ENCODE measurements around the gene PDGFRB. TPM values are rescaled to one million over a fixed set of nuclear protein-coding genes. Genes with fewer than 3 reads are reported as not detected.

Gene PDGFRB
- total RNA-seq, 4 donors from 2014 or later, result 171 to 354 (median 217) TPM

GRCh38 chr5:150068472-150068871 is 87.2 kb downstream of the PDGFRB start:
- no peaks in the 10 kb centered on the region for H3K9me3 ChIP-seq
- H3K27me3 ChIP-seq, result no peaks in the 10 kb centered on the region
- no peaks in the 10 kb centered on the region for H3K36me3 ChIP-seq
- no peak overlapping the region for H3K27ac ChIP-seq
- 33 to 44% methylated on average over 2 of the region's 4 CpGs for WGBS, 2 donors
- TF ChIP-seq POLR2A (IDR thresholded peaks at IDR 0.05) (no peak), CTCF (IDR thresholded peaks at IDR 0.05) (no peak), EP300 (IDR thresholded peaks at IDR 0.05) (no peak)
- H3K4me1 ChIP-seq, result peaks cover 0 to 21% (median 2%) of the 10 kb centered on the region in 4 donors
- no peak overlapping the region for H3K4me3 ChIP-seq
- DNase-seq (ENCODE audit: low spot score in 2 of 2), result no peak

GRCh38 chr5:150068071-150068470 is 87.6 kb downstream of the PDGFRB start:
- Histone ChIP-seq H3K27ac (no peak overlapping the region), H3K27me3 (no peaks in the 10 kb centered on the region), H3K4me3 (no peak overlapping the region), H3K4me1 (peaks cover 0 to 23% (median 2%) of the 10 kb centered on the region in 4 donors), H3K9me3 (no peaks in the 10 kb centered on the region), H3K36me3 (no peaks in the 10 kb centered on the region)
- no peak for DNase-seq (ENCODE audit: low spot score in 2 of 2)
- no peak for TF ChIP-seq POLR2A (IDR thresholded peaks at IDR 0.05)
- TF ChIP-seq EP300 (IDR thresholded peaks at IDR 0.05), result no peak
- no peak for TF ChIP-seq CTCF (IDR thresholded peaks at IDR 0.05)
- 87% methylated on average over 5 of the region's 6 CpGs; no CpG with 5 or more reads in 1 of the 2 donors for WGBS, 2 donors

- no peaks in the 10 kb centered on the region for H3K27me3 ChIP-seq
- H3K4me1 ChIP-seq, result peaks cover 0 to 23% (median 2%) of the 10 kb centered on the region in 4 donors
- 86% methylated on average over 6 of the region's 6 CpGs for WGBS, 2 donors
- H3K27ac ChIP-seq, result no peak overlapping the region
- no peaks in the 10 kb centered on the region for H3K36me3 ChIP-seq
- TF ChIP-seq CTCF (IDR thresholded peaks at IDR 0.05) (no peak), POLR2A (IDR thresholded peaks at IDR 0.05) (no peak), EP300 (IDR thresholded peaks at IDR 0.05) (no peak)
- no peak overlapping the region for H3K4me3 ChIP-seq
- H3K9me3 ChIP-seq, result no peaks in the 10 kb centered on the region
- no peak for DNase-seq (ENCODE audit: low spot score in 2 of 2)
Observed at GRCh38 chr5:150067405-150067960, 88.2 kb downstream of the PDGFRB start.

GRCh38 chr5:150066901-150067396 is 88.7 kb downstream of the PDGFRB start:
- Histone ChIP-seq H3K4me3 (no peak overlapping the region), H3K9me3 (no peaks in the 10 kb centered on the region), H3K27me3 (no peaks in the 10 kb centered on the region), H3K27ac (no peak overlapping the region), H3K4me1 (peaks cover 0 to 23% (median 2%) of the 10 kb centered on the region in 4 donors), H3K36me3 (no peaks in the 10 kb centered on the region)
- TF ChIP-seq CTCF (IDR thresholded peaks at IDR 0.05) (no peak), EP300 (IDR thresholded peaks at IDR 0.05) (no peak), POLR2A (IDR thresholded peaks at IDR 0.05) (no peak)
- DNase-seq (ENCODE audit: low spot score in 2 of 2), result no peak
- WGBS, 2 donors, result 84 to 85% methylated on average over 2 of the region's 2 CpGs

- no peak for DNase-seq (ENCODE audit: low spot score in 2 of 2)
- 89 to 98% methylated on average over 5 of the region's 5 CpGs for whole genome bisulfite sequencing, 2 donors
- H3K27ac ChIP-seq, result no peak overlapping the region
- peaks cover 0 to 23% (median 2%) of the 10 kb centered on the region in 4 donors for H3K4me1 ChIP-seq
- H3K36me3 ChIP-seq, result no peaks in the 10 kb centered on the region
- H3K9me3 ChIP-seq, result no peaks in the 10 kb centered on the region
- no peak overlapping the region for H3K4me3 ChIP-seq
- TF ChIP-seq CTCF (IDR thresholded peaks at IDR 0.05) (no peak), POLR2A (IDR thresholded peaks at IDR 0.05) (no peak), EP300 (IDR thresholded peaks at IDR 0.05) (no peak)
- no peaks in the 10 kb centered on the region for H3K27me3 ChIP-seq
Observed at GRCh38 chr5:150066436-150066835, 89.2 kb downstream of the PDGFRB start.
